ENCODE data around the gene FASTKD2.
"Not testable (repeated sequence)": the region's sequence is repeated elsewhere in the genome, so short reads cannot be mapped to it uniquely, and the experiment has no call there.

FASTKD2 gene

GRCh38 chr2:206790311-206790935 is 25.0 kb downstream of the FASTKD2 start:
- peak; percentile 60 for DNase-seq (ENCODE audit: low read depth)

- DNase-seq (ENCODE audit: low read depth): no peak
Observed at GRCh38 chr2:206792645-206793044, 27.2 kb downstream of the FASTKD2 start.

- no peak for DNase-seq (ENCODE audit: low read depth)
Observed at GRCh38 chr2:206797376-206797775, 32.0 kb downstream of the FASTKD2 start.

- no peak for DNase-seq (ENCODE audit: low read depth)
Observed at GRCh38 chr2:206798000-206798399, 32.6 kb downstream of the FASTKD2 start.

- peak; percentile 72 for DNase-seq (ENCODE audit: low read depth)
Observed at GRCh38 chr2:206799083-206799482, 33.7 kb downstream of the FASTKD2 start.

- DNase-seq (ENCODE audit: low read depth): peak; percentile 77
Observed at GRCh38 chr2:206800506-206801417, 35.4 kb downstream of the FASTKD2 start.

- no peak for DNase-seq (ENCODE audit: low read depth)
Observed at GRCh38 chr2:206801418-206802189, 36.2 kb downstream of the FASTKD2 start.

- DNase-seq (ENCODE audit: low read depth): no peak
Observed at GRCh38 chr2:206802654-206803514, 37.5 kb downstream of the FASTKD2 start.

- DNase-seq (ENCODE audit: low read depth): no peak
Observed at GRCh38 chr2:206804326-206804725, 38.9 kb downstream of the FASTKD2 start.

GRCh38 chr2:206805887-206806607 is 40.6 kb downstream of the FASTKD2 start:
- no peak for DNase-seq (ENCODE audit: low read depth)

GRCh38 chr2:206807624-206808023 is 42.2 kb downstream of the FASTKD2 start:
- DNase-seq (ENCODE audit: low read depth): not testable (repeated sequence)

GRCh38 chr2:206812471-206812870 is 47.1 kb downstream of the FASTKD2 start:
- not testable (repeated sequence) for DNase-seq (ENCODE audit: low read depth)

GRCh38 chr2:206814498-206814897 is 49.1 kb downstream of the FASTKD2 start:
- DNase-seq (ENCODE audit: low read depth): no peak

GRCh38 chr2:206820807-206821206 is 55.4 kb downstream of the FASTKD2 start:
- no peak for DNase-seq (ENCODE audit: low read depth)

- peak; percentile 22 for DNase-seq (ENCODE audit: low read depth)
Observed at GRCh38 chr2:206823178-206823577, 57.8 kb downstream of the FASTKD2 start.

GRCh38 chr2:206824087-206824618 is 58.7 kb downstream of the FASTKD2 start:
- DNase-seq (ENCODE audit: low read depth): no peak

GRCh38 chr2:206824993-206825392 is 59.6 kb downstream of the FASTKD2 start:
- DNase-seq (ENCODE audit: low read depth): no peak

GRCh38 chr2:206831442-206831995 is 66.1 kb downstream of the FASTKD2 start:
- no peak for DNase-seq (ENCODE audit: low read depth)

GRCh38 chr2:206832873-206833272 is 67.5 kb downstream of the FASTKD2 start:
- DNase-seq (ENCODE audit: low read depth): peak; percentile 9

GRCh38 chr2:206833291-206833690 is 67.9 kb downstream of the FASTKD2 start:
- no peak for DNase-seq (ENCODE audit: low read depth)
